HepG2 (cell line): ENCODE results near the gene CEBPB. TPM values are rescaled to one million over a fixed set of nuclear protein-coding genes. Genes with fewer than 3 reads are reported as not detected.

ENCODE experiments used
- AKAP8 ChIP-seq: sonication (generic); formaldehyde crosslinking; IDR thresholded peaks from 2 replicates; pipeline ENCODE4 v1.5.1; 2020; ENCODE audit warnings: mild to moderate bottlenecking, missing genetic modification reagents
- ELF4 ChIP-seq: sonication (generic); formaldehyde crosslinking; IDR thresholded peaks from 2 replicates; pipeline ENCODE4 v1.5.0; 2020; ENCODE audit warnings: missing genetic modification reagents, mild to moderate bottlenecking, moderate library complexity, borderline replicate concordance
- FOXO1 ChIP-seq: sonication (generic); formaldehyde crosslinking; IDR thresholded peaks from 2 replicates; pipeline ENCODE4 v1.4.0; 2020; ENCODE audit warnings: missing genetic modification reagents
- PCBP1 ChIP-seq: fragments of 200-400 bp; formaldehyde crosslinking; IDR thresholded peaks from 2 replicates; pipeline ENCODE4 v1.6.1; 2017; ENCODE audit warnings: mild to moderate bottlenecking, low read depth, low read length, borderline replicate concordance
- RXRB ChIP-seq: IDR thresholded peaks from 2 replicates; pipeline ENCODE4 v1.6.1; 2016; ENCODE audit warnings: borderline replicate concordance, missing genetic modification reagents, missing compliant biosample characterization
- SAP130 ChIP-seq: IDR thresholded peaks from 2 replicates; pipeline ENCODE4 v1.6.1; 2016; ENCODE audit warnings: low read depth
- SOX6 ChIP-seq, 2 experiments: fragments of 450-650 bp in 1 of 2; sonication (generic) in 1 of 2; formaldehyde crosslinking in 1 of 2; IDR thresholded peaks; 2 replicates each; pipeline versions ENCODE4 v1.4.0 to v1.6.1; 2017 to 2020; ENCODE audit warnings: antibody characterized with exemption in 1 of 2, mild to moderate bottlenecking in 1 of 2, missing genetic modification reagents in 1 of 2
- TSC22D2 ChIP-seq: sonication (generic); formaldehyde crosslinking; IDR thresholded peaks from 2 replicates; pipeline ENCODE4 v1.5.1; 2020; ENCODE audit warnings: missing genetic modification reagents, mild to moderate bottlenecking, borderline replicate concordance
- ZBED4 ChIP-seq: sonication (generic); formaldehyde crosslinking; IDR thresholded peaks from 2 replicates; pipeline ENCODE4 v1.4.0; 2020; ENCODE audit warnings: missing genetic modification reagents, borderline replicate concordance
- ZNF274 ChIP-seq: sonication (generic); formaldehyde crosslinking; IDR thresholded peaks from 2 replicates; pipeline ENCODE4 v1.5.1; 2020; ENCODE audit warnings: mild to moderate bottlenecking, missing genetic modification reagents
- ZNF441 ChIP-seq: sonication (generic); formaldehyde crosslinking; IDR thresholded peaks from 2 replicates; pipeline ENCODE4 v1.7.0; 2021; ENCODE audit warnings: missing genetic modification reagents, borderline replicate concordance
- ZNF691 ChIP-seq: sonication (generic); formaldehyde crosslinking; IDR thresholded peaks from 2 replicates; pipeline ENCODE4 v1.4.0; 2020; ENCODE audit warnings: missing genetic modification reagents, low read depth, mild to moderate bottlenecking, borderline replicate concordance
- ZSCAN29 ChIP-seq: sonication (generic); formaldehyde crosslinking; conservative IDR thresholded peaks from 2 replicates; pipeline ENCODE4 v1.4.0; 2020; ENCODE audit warnings: mild to moderate bottlenecking, missing genetic modification reagents
- polyA plus RNA-seq, 8 experiments: library from polyadenylated mRNA; depleted of rRNA in 3 of 8; stranded (reverse) in 7 of 8; unstranded in 1 of 8; fragments of >200 nt; fragmentation: Illumina TruSeq in 4 of 8; extraction: Trizol in 4 of 8; gene quantifications; 2 replicates each; pipeline versions ENCODE4 v1.2.1 to v1.2.3, GENCODE V29; 2011 to 2016; ENCODE audit warnings: low read depth in 4 of 8, missing spikeins in 1 of 8, mixed read lengths in 1 of 8; ENCODE audit not compliant: insufficient read depth in 1 of 8
- total RNA-seq, 5 experiments: library from RNA; depleted of rRNA; stranded (reverse); fragments of >200 nt; fragmentation: Illumina TruSeq; extraction: Trizol; gene quantifications; 2 replicates each; pipeline ENCODE4 v1.2.3, GENCODE V29; 2016; ENCODE audit warnings: low read depth in 1 of 5
- TF ChIP-seq, protein P1 (sequence below): sonication (generic); formaldehyde crosslinking; IDR thresholded peaks from 2 replicates; pipeline ENCODE4 v1.4.0; 2020; ENCODE audit warnings: missing genetic modification reagents
- TF ChIP-seq, protein P2 (sequence below): sonication (generic); formaldehyde crosslinking; IDR thresholded peaks from 2 replicates; pipeline ENCODE4 v1.4.0; 2020; ENCODE audit warnings: missing genetic modification reagents
- TF ChIP-seq, protein P3 (sequence below): sonication (generic); formaldehyde crosslinking; IDR thresholded peaks from 2 replicates; pipeline ENCODE4 v1.4.0; 2020; ENCODE audit warnings: low read depth, missing genetic modification reagents

The CEBPB gene
- total and polyA plus RNA-seq, 2 of the 13 experiments (the other 11 are each of a cell fraction or from before 2014, with no cell fraction given): 18.5 to 28.2 TPM

- TF ChIP-seq ZNF691 (CRISPR knock-in tag): peak; percentile 14; the same call in 1 of the 2 replicates
- TF ChIP-seq, protein P1, sequence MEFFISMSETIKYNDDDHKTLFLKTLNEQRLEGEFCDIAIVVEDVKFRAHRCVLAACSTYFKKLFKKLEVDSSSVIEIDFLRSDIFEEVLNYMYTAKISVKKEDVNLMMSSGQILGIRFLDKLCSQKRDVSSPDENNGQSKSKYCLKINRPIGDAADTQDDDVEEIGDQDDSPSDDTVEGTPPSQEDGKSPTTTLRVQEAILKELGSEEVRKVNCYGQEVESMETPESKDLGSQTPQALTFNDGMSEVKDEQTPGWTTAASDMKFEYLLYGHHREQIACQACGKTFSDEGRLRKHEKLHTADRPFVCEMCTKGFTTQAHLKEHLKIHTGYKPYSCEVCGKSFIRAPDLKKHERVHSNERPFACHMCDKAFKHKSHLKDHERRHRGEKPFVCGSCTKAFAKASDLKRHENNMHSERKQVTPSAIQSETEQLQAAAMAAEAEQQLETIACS: no peak
- no peak for TF ChIP-seq ELF4 (CRISPR knock-in tag)
- TF ChIP-seq ZBED4 (CRISPR knock-in tag): peak; percentile 98
- TF ChIP-seq SAP130 (CRISPR knock-in tag): peak; percentile 59; the same call in 1 of the 2 replicates
- TF ChIP-seq FOXO1 (CRISPR knock-in tag): peak; percentile 85
- TF ChIP-seq TSC22D2 (CRISPR knock-in tag): no peak
- TF ChIP-seq SOX6 (IDR thresholded peaks at IDR 0.05): no peak
- TF ChIP-seq SOX6 (CRISPR knock-in tag; IDR thresholded peaks at IDR 0.05): peak; percentile 52; the same call in 1 of the 2 replicates
- TF ChIP-seq, protein P2, sequence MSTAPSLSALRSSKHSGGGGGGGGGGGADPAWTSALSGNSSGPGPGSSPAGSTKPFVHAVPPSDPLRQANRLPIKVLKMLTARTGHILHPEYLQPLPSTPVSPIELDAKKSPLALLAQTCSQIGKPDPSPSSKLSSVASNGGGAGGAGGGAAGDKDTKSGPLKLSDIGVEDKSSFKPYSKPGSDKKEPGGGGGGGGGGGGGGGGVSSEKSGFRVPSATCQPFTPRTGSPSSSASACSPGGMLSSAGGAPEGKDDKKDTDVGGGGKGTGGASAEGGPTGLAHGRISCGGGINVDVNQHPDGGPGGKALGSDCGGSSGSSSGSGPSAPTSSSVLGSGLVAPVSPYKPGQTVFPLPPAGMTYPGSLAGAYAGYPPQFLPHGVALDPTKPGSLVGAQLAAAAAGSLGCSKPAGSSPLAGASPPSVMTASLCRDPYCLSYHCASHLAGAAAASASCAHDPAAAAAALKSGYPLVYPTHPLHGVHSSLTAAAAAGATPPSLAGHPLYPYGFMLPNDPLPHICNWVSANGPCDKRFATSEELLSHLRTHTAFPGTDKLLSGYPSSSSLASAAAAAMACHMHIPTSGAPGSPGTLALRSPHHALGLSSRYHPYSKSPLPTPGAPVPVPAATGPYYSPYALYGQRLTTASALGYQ (CRISPR knock-in tag): peak; percentile 76
- 0 out of 2 replicates have a peak, but pooled peaks have one; percentile 18 for TF ChIP-seq ZSCAN29
- TF ChIP-seq, protein P3, sequence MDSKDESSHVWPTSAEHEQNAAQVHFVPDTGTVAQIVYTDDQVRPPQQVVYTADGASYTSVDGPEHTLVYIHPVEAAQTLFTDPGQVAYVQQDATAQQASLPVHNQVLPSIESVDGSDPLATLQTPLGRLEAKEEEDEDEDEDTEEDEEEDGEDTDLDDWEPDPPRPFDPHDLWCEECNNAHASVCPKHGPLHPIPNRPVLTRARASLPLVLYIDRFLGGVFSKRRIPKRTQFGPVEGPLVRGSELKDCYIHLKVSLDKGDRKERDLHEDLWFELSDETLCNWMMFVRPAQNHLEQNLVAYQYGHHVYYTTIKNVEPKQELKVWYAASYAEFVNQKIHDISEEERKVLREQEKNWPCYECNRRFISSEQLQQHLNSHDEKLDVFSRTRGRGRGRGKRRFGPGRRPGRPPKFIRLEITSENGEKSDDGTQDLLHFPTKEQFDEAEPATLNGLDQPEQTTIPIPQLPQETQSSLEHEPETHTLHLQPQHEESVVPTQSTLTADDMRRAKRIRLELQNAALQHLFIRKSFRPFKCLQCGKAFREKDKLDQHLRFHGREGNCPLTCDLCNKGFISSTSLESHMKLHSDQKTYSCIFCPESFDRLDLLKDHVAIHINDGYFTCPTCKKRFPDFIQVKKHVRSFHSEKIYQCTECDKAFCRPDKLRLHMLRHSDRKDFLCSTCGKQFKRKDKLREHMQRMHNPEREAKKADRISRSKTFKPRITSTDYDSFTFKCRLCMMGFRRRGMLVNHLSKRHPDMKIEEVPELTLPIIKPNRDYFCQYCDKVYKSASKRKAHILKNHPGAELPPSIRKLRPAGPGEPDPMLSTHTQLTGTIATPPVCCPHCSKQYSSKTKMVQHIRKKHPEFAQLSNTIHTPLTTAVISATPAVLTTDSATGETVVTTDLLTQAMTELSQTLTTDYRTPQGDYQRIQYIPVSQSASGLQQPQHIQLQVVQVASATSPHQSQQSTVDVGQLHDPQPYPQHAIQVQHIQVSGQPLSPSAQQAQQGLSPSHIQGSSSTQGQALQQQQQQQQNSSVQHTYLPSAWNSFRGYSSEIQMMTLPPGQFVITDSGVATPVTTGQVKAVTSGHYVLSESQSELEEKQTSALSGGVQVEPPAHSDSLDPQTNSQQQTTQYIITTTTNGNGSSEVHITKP (CRISPR knock-in tag): peak; percentile 35; the same call in 1 of the 2 replicates
- peak; percentile 20 for TF ChIP-seq ZNF274 (CRISPR knock-in tag)
- peak; percentile 91; the same call in 1 of the 2 replicates for TF ChIP-seq PCBP1
- TF ChIP-seq ZNF441: 0 out of 2 replicates have a peak, but pooled peaks have one; percentile 39
- peak; percentile 55; the same call in 1 of the 2 replicates for TF ChIP-seq RXRB (CRISPR knock-in tag)
- TF ChIP-seq AKAP8: no peak
These were observed 3.1 kb upstream of the CEBPB start (continued) for GRCh38 chr20:50187403-50188051.
